GM12878 (cell line): ENCODE measurements around the gene DRAP1. TPM values are rescaled to one million over a fixed set of nuclear protein-coding genes. Genes with fewer than 3 reads are reported as not detected.

Source experiments
- ATAC-seq: fragments of 200-7000 bp; cut with Tn5 transposase; 3 replicates; pipeline ENCODE4 v1.9.1; 2020; ENCODE audit warnings: mild to moderate bottlenecking, moderate library complexity
- BruUV-seq: library from RNA; stranded (reverse); fragments of 400-500 nt; replicated peaks from 2 replicates; lab custom pipeline; 2021; lab: Mats Ljungman, UMichigan
- CTCF ChIA-PET: fragments of 300-600 bp; sonication (Branson Sonifier 250); formaldehyde crosslinking; extraction: SDS; loops from one replicate; lab custom pipeline; 2021; ENCODE audit warnings: inconsistent platforms; lab: Yijun Ruan, JAX
- POLR2A ChIA-PET: fragments of 350-600 bp; formaldehyde crosslinking; extraction: SDS; loops from one replicate; lab custom pipeline; 2021; ENCODE audit warnings: inconsistent platforms; lab: Charles Lee
- RAD21 ChIA-PET: fragments of 300-600 bp; sonication (Branson Sonifier 250); formaldehyde crosslinking; loops from one replicate; lab custom pipeline; 2023; ENCODE audit warnings: antibody characterized with exemption; ENCODE audit not compliant: unreplicated experiment; lab: Charles Lee
- SMC1A ChIA-PET: fragments of 300-600 bp; sonication (Branson Sonifier 250); formaldehyde crosslinking; loops from one replicate; lab custom pipeline; 2023; ENCODE audit not compliant: unreplicated experiment, uncharacterized antibody; lab: Charles Lee
- DNase-seq: peaks from one replicate; pipeline ENCODE4 v3.0.0-alpha.2; 2011; ENCODE audit warnings: low read depth, low spot score
- FAIRE-seq: peaks from 3 replicates; lab custom pipeline; 2011; peaks lifted over from hg19 to GRCh38; lab: Jason Lieb, UNC
- H2AFZ ChIP-seq: 2 replicates; pipeline ENCODE4 v1.6.0; 2011; ENCODE audit warnings: low read depth, low read length, control low read depth; ENCODE audit not compliant: control insufficient read depth
- H3K27ac ChIP-seq: 2 replicates; pipeline ENCODE4 v1.5.1; 2011; ENCODE audit warnings: control low read depth; ENCODE audit not compliant: control insufficient read depth, insufficient read depth
- H3K27me3 ChIP-seq, 2 experiments: replicated peaks in 1 of 2; 2 replicates each; pipeline versions ENCODE4 v1.6.0 to v1.6.1; 2011; ENCODE audit warnings: low read length in 1 of 2; ENCODE audit not compliant: control insufficient read depth in 2 of 2, insufficient read depth in 2 of 2
- H3K36me3 ChIP-seq, 2 experiments: 2 replicates each; pipeline ENCODE4 v1.5.1; 2011; ENCODE audit warnings: low read length in 1 of 2; ENCODE audit not compliant: control insufficient read depth in 2 of 2, insufficient read depth in 2 of 2
- H3K4me1 ChIP-seq: 2 replicates; pipeline ENCODE4 v1.6.1; 2011; ENCODE audit warnings: mild to moderate bottlenecking, low read length, moderate library complexity, mixed read lengths; ENCODE audit not compliant: control insufficient read depth, insufficient read depth
- H3K4me2 ChIP-seq: 2 replicates; pipeline ENCODE4 v1.6.0; 2011; ENCODE audit warnings: control low read depth; ENCODE audit not compliant: control insufficient read depth, insufficient read depth
- H3K4me3 ChIP-seq: fragments of 200-600 bp; sonication (generic); 2 replicates; pipeline ENCODE4 v1.5.1; 2016
- H3K79me2 ChIP-seq: 2 replicates; pipeline ENCODE4 v1.6.0; 2011; ENCODE audit warnings: low read length; ENCODE audit not compliant: control insufficient read depth, insufficient read depth
- H3K9ac ChIP-seq: 2 replicates; pipeline ENCODE4 v1.8.0; 2011; ENCODE audit warnings: low read length, control low read depth, mixed read lengths; ENCODE audit not compliant: control insufficient read depth, insufficient read depth
- H3K9me3 ChIP-seq: replicated peaks from 3 replicates; pipeline ENCODE4 v1.5.1; 2011; ENCODE audit warnings: mild to moderate bottlenecking, low read length; ENCODE audit not compliant: control insufficient read depth, insufficient read depth
- H4K20me1 ChIP-seq: 2 replicates; pipeline ENCODE4 v1.6.0; 2011; ENCODE audit not compliant: control insufficient read depth, insufficient read depth
- E2F8 ChIP-seq: fragments of 450-650 bp; IDR thresholded peaks from 2 replicates; pipeline ENCODE4 v1.6.1; 2018; ENCODE audit warnings: mild to moderate bottlenecking, low read depth, moderate library complexity; ENCODE audit not compliant: partially characterized antibody
- IRF4 ChIP-seq: IDR thresholded peaks from 2 replicates; pipeline ENCODE4 v1.6.1; 2011; ENCODE audit warnings: low read depth, low read length
- JUNB ChIP-seq: IDR thresholded peaks from 2 replicates; pipeline ENCODE4 v1.6.1; 2016; ENCODE audit warnings: antibody characterized with exemption, mild to moderate bottlenecking
- LARP7 ChIP-seq: fragments of 450-650 bp; IDR thresholded peaks from 2 replicates; pipeline ENCODE4 v1.6.1; 2017; ENCODE audit warnings: mild to moderate bottlenecking
- PKNOX1 ChIP-seq: fragments of 450-650 bp; IDR thresholded peaks from 2 replicates; pipeline ENCODE4 v1.6.1; 2016; ENCODE audit warnings: mild to moderate bottlenecking
- POLR2AphosphoS2 ChIP-seq: IDR thresholded peaks from 2 replicates; pipeline ENCODE4 v1.6.1; 2011; ENCODE audit warnings: low read depth, mild to moderate bottlenecking, low read length, improper control_type of control experiment, moderate library complexity
- YY1 ChIP-seq: IDR thresholded peaks from 2 replicates; pipeline ENCODE4 v1.6.1; 2011; ENCODE audit warnings: low read depth, mild to moderate bottlenecking, low read length
- ZNF274 ChIP-seq: IDR thresholded peaks from one replicate; pipeline ENCODE4 v1.8.0; 2011; ENCODE audit not compliant: insufficient read length, insufficient read depth
- ZNF384 ChIP-seq: IDR thresholded peaks from 2 replicates; pipeline ENCODE4 v1.6.1; 2012; ENCODE audit warnings: low read depth, mild to moderate bottlenecking, low read length, improper control_type of control experiment, borderline replicate concordance
- WGBS: methylation state at CpG from one replicate; pipeline ENCODE4 v1.1.6; 2016; ENCODE audit warnings: low lambda C conversion rate; ENCODE audit not compliant: insufficient replicate concordance, insufficient coverage; ENCODE audit errors: missing lambda C conversion rate; 5-methylcytosine and 5-hydroxymethylcytosine counted together
- in situ Hi-C: fragments of 300-500 bp; cut with MboI; formaldehyde crosslinking; loops from 9 replicates; pipeline ENCODE4 v1.14.3; 2018; ENCODE audit warnings: mixed read lengths
- intact Hi-C: fragments of 100-400 bp; cut with micrococcal nuclease; formaldehyde crosslinking; loops from one replicate; pipeline ENCODE4 v1.14.2; 2022; ENCODE audit not compliant: unreplicated experiment
- polyA plus RNA-seq, 11 experiments: library from polyadenylated mRNA; depleted of rRNA in 4 of 11; unstranded in 6 of 11; stranded (reverse) in 5 of 11; fragments of >200 nt; fragmentation: Nextera tagmentation in 4 of 11; fragmentation: Illumina TruSeq in 1 of 11; extraction: Ambion mirVana in 4 of 11; extraction: Trizol in 1 of 11; gene quantifications; 1 replicate in 1 of 11; 2 replicates in 10 of 11; pipeline versions ENCODE4 v1.2.1 to v1.2.3, GENCODE V29; 2011 to 2016; ENCODE audit warnings: inconsistent platforms in 2 of 11, missing spikeins in 2 of 11, low read depth in 1 of 11
- total RNA-seq, 4 experiments: library from RNA; depleted of rRNA in 3 of 4; stranded (reverse); fragments of >200 nt in 3 of 4; fragmentation: Illumina TruSeq in 1 of 4; extraction: Trizol in 1 of 4; gene quantifications; 2 replicates each; pipeline versions ENCODE4 v1.2.1 to v1.2.3, GENCODE V29; 2013 to 2021

The DRAP1 gene
- total and polyA plus RNA-seq, 10 of the 15 experiments (the other 5 are each of a cell fraction or from before 2014, with no cell fraction given) = 9.4 to 163 (median 114) TPM

- no peak for FAIRE-seq
- intact Hi-C loops = no loop called here
- Histone ChIP-seq H3K4me2 (no peak overlapping the region), H3K9me3 (no peaks in the 10 kb centered on the region), H3K36me3 (peaks cover 0 to 3% of the 10 kb centered on the region in 2 experiments; a peak in 2 of 4 replicates), H3K27me3 (no peaks in the 10 kb centered on the region), H3K27ac (no peak overlapping the region), H3K79me2 (peaks cover 27% of the 10 kb centered on the region), H4K20me1 (no peaks in the 10 kb centered on the region), H2AFZ (no peak overlapping the region), H3K4me3 (no peak overlapping the region), H3K9ac (no peak overlapping the region), H3K4me1 (peaks cover 17% of the 10 kb centered on the region)
- ChIA-PET POLR2A (interaction anchor here (0.6 to 1.5 kb wide), 4 partner anchors 23 to 68 kb away, joined by 3 to 5 read pairs (median 3); partner anchors contain the start of genes BANF1 and CCDC85B), RAD21 (interaction anchor here (1.0 to 1.9 kb wide), 3 partner anchors 44 to 74 kb away, joined by 3 to 7 read pairs (median 3); partner anchors contain the start of gene BANF1), SMC1A (interaction anchor here (0.7 to 1.7 kb wide), 5 partner anchors 47 to 74 kb away, joined by 3 to 4 read pairs (median 3); partner anchors contain the start of gene CCDC85B), CTCF (interaction anchor here (0.7 to 4.3 kb wide), 4 partner anchors 10 to 74 kb away, joined by 3 to 30 read pairs (median 6); partner anchors contain the start of genes CCDC85B and FIBP)
- in situ Hi-C loops = no loop called here
- no peak for ATAC-seq
- TF ChIP-seq YY1 = no peak
- TF ChIP-seq LARP7 = no peak
- TF ChIP-seq JUNB = no peak
- no peak for TF ChIP-seq POLR2AphosphoS2
- TF ChIP-seq ZNF384 = no peak
- TF ChIP-seq ZNF274 = no peak
- no peak for TF ChIP-seq IRF4
- no peak for TF ChIP-seq E2F8
- TF ChIP-seq PKNOX1 = no peak
- no TSS peak for BruUV-seq
- 92% methylated on average over 17 of the region's 17 CpGs for WGBS
- DNase-seq = no peak
Measured at GRCh38 chr11:65958774-65959420, 39.7 kb downstream of the DRAP1 start.
